ENCODE data around the gene SLC44A4.

DNA sequence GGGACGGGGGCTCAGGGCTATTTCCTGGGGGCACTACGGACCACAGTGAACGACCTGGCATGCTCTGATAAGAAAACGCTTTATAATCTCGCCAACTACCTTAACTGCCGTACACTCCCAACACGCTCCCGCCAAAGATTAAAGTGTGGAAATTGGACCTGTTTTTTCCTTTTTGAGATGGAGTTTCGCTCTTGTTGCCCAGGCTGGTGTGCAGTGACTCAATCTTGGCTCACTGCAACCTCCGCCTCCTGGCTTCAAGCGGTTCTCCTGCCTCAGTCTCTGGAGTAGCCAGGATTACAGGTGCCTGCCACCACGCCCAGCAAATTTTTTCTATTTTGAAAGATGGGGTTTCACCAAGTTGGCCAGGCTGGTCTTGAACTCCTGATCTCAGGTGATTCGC, 346 bp upstream of the SLC44A4 start:
- TF ChIP-seq, protein P1, sequence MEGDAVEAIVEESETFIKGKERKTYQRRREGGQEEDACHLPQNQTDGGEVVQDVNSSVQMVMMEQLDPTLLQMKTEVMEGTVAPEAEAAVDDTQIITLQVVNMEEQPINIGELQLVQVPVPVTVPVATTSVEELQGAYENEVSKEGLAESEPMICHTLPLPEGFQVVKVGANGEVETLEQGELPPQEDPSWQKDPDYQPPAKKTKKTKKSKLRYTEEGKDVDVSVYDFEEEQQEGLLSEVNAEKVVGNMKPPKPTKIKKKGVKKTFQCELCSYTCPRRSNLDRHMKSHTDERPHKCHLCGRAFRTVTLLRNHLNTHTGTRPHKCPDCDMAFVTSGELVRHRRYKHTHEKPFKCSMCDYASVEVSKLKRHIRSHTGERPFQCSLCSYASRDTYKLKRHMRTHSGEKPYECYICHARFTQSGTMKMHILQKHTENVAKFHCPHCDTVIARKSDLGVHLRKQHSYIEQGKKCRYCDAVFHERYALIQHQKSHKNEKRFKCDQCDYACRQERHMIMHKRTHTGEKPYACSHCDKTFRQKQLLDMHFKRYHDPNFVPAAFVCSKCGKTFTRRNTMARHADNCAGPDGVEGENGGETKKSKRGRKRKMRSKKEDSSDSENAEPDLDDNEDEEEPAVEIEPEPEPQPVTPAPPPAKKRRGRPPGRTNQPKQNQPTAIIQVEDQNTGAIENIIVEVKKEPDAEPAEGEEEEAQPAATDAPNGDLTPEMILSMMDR (IDR thresholded peaks at IDR 0.05): no peak
- no peak for TF ChIP-seq POLR2A (IDR thresholded peaks at IDR 0.05)
